ENCODE results near the gene EYA4.

EYA4 gene

GRCh38 chr6:133392015-133392414, 150.9 kb downstream of the EYA4 start:
- H3K27me3 ChIP-seq (replicated peaks; ENCODE audit: insufficient read depth, low read length): no peaks in the 10 kb centered on the region
- H2AFZ ChIP-seq (ENCODE audit: low read length): no peak overlapping the region
- H3K9me2 ChIP-seq (replicated peaks; ENCODE audit: insufficient read depth, low read length): no peaks in the 10 kb centered on the region
- H3K4me1 ChIP-seq (ENCODE audit: low read length): no peaks in the 10 kb centered on the region
- no peak overlapping the region for H3K27ac ChIP-seq (ENCODE audit: low read length)
- H3K4me3 ChIP-seq (ENCODE audit: low read length): no peak overlapping the region
- H3K4me2 ChIP-seq (ENCODE audit: low read depth, low read length): no peak overlapping the region
- H4K20me1 ChIP-seq (ENCODE audit: insufficient read depth, low read length): no peaks in the 10 kb centered on the region
- no peak overlapping the region for H3K9ac ChIP-seq (ENCODE audit: low read length)
- H3K36me3 ChIP-seq (replicated peaks; ENCODE audit: insufficient read depth, low read length): no peaks in the 10 kb centered on the region
- H3K79me2 ChIP-seq (ENCODE audit: low read length): no peaks in the 10 kb centered on the region
- TF ChIP-seq EZH2phosphoT487 (IDR thresholded peaks at IDR 0.05; ENCODE audit: low read length): no peak
- no peak for TF ChIP-seq CTCF (IDR thresholded peaks at IDR 0.05; ENCODE audit: low read length)
- no peak for TF ChIP-seq EZH2 (optimal IDR thresholded peaks at IDR 0.05; ENCODE audit: low read depth, low read length)
- no peaks in the 10 kb centered on the region for H3K9me3 ChIP-seq (replicated peaks; ENCODE audit: insufficient read depth, low read length)
- no peak for DNase-seq
- H3F3A ChIP-seq (ENCODE audit: insufficient read depth, low read length): no peaks in the 10 kb centered on the region

- DNase-seq: no peak
- no peak overlapping the region for H3K4me2 ChIP-seq (ENCODE audit: low read depth, low read length)
- no peaks in the 10 kb centered on the region for H3K79me2 ChIP-seq (ENCODE audit: low read length)
- no peak overlapping the region for H3K27ac ChIP-seq (ENCODE audit: low read length)
- H3K4me1 ChIP-seq (ENCODE audit: low read length): no peaks in the 10 kb centered on the region
- H3K27me3 ChIP-seq (replicated peaks; ENCODE audit: insufficient read depth, low read length): no peaks in the 10 kb centered on the region
- no peak overlapping the region for H3K4me3 ChIP-seq (ENCODE audit: low read length)
- no peaks in the 10 kb centered on the region for H3F3A ChIP-seq (ENCODE audit: insufficient read depth, low read length)
- TF ChIP-seq CTCF (IDR thresholded peaks at IDR 0.05; ENCODE audit: low read length): no peak
- H3K9ac ChIP-seq (ENCODE audit: low read length): no peak overlapping the region
- H2AFZ ChIP-seq (ENCODE audit: low read length): no peak overlapping the region
- H3K36me3 ChIP-seq (replicated peaks; ENCODE audit: insufficient read depth, low read length): no peaks in the 10 kb centered on the region
- no peaks in the 10 kb centered on the region for H3K9me2 ChIP-seq (replicated peaks; ENCODE audit: insufficient read depth, low read length)
- H4K20me1 ChIP-seq (ENCODE audit: insufficient read depth, low read length): no peaks in the 10 kb centered on the region
- no peaks in the 10 kb centered on the region for H3K9me3 ChIP-seq (replicated peaks; ENCODE audit: insufficient read depth, low read length)
Measured at GRCh38 chr6:133392641-133393040, 151.5 kb downstream of the EYA4 start.

- DNase-seq: no peak
Measured at GRCh38 chr6:133393891-133394290, 152.7 kb downstream of the EYA4 start.

More at GRCh38 chr6:133393891-133394290, 152.7 kb downstream of the EYA4 start:
- H3K27ac ChIP-seq (ENCODE audit: low read length): no peak overlapping the region
- TF ChIP-seq CTCF (IDR thresholded peaks at IDR 0.05; ENCODE audit: low read length): no peak
- no peak for TF ChIP-seq EZH2 (optimal IDR thresholded peaks at IDR 0.05; ENCODE audit: low read depth, low read length)
- no peak for TF ChIP-seq EZH2phosphoT487 (IDR thresholded peaks at IDR 0.05; ENCODE audit: low read length)
- H3K79me2 ChIP-seq (ENCODE audit: low read length): no peaks in the 10 kb centered on the region
- no peaks in the 10 kb centered on the region for H3K36me3 ChIP-seq (replicated peaks; ENCODE audit: insufficient read depth, low read length)
- H3K4me1 ChIP-seq (ENCODE audit: low read length): no peaks in the 10 kb centered on the region
- H3K9me2 ChIP-seq (replicated peaks; ENCODE audit: insufficient read depth, low read length): no peaks in the 10 kb centered on the region
- no peak overlapping the region for H3K9ac ChIP-seq (ENCODE audit: low read length)
- no peak overlapping the region for H2AFZ ChIP-seq (ENCODE audit: low read length)
- H3F3A ChIP-seq (ENCODE audit: insufficient read depth, low read length): no peaks in the 10 kb centered on the region
- no peaks in the 10 kb centered on the region for H3K27me3 ChIP-seq (replicated peaks; ENCODE audit: insufficient read depth, low read length)
- no peak overlapping the region for H3K4me2 ChIP-seq (ENCODE audit: low read depth, low read length)
- H3K9me3 ChIP-seq (replicated peaks; ENCODE audit: insufficient read depth, low read length): no peaks in the 10 kb centered on the region
- no peak overlapping the region for H3K4me3 ChIP-seq (ENCODE audit: low read length)
- no peaks in the 10 kb centered on the region for H4K20me1 ChIP-seq (ENCODE audit: insufficient read depth, low read length)

All from MM.1S (cell line).